GM12865 (cell line): ENCODE measurements around the gene NAT16.
A peak's percentile ranks its signal among the peaks of the same experiment; 100 is the strongest.

Source experiments
- DNase-seq: peaks from one replicate; pipeline ENCODE4 v3.0.0; 2010; ENCODE audit warnings: low read depth
- H3K4me3 ChIP-seq: 2 replicates; pipeline ENCODE4 v1.5.1; 2011; ENCODE audit warnings: mild to moderate bottlenecking, low read depth, low read length, control low read depth
- TF ChIP-seq, protein P1 (sequence below): IDR thresholded peaks from 2 replicates; pipeline ENCODE4 v1.5.1; 2011; ENCODE audit warnings: low read length, control low read depth, low read depth, inconsistent platforms; ENCODE audit not compliant: insufficient read depth; ENCODE audit errors: missing control alignments

Gene NAT16

GRCh38 chr7:101163279-101164070, 16.6 kb downstream of the NAT16 start:
- peak; percentile 68 for DNase-seq
- TF ChIP-seq, protein P1, sequence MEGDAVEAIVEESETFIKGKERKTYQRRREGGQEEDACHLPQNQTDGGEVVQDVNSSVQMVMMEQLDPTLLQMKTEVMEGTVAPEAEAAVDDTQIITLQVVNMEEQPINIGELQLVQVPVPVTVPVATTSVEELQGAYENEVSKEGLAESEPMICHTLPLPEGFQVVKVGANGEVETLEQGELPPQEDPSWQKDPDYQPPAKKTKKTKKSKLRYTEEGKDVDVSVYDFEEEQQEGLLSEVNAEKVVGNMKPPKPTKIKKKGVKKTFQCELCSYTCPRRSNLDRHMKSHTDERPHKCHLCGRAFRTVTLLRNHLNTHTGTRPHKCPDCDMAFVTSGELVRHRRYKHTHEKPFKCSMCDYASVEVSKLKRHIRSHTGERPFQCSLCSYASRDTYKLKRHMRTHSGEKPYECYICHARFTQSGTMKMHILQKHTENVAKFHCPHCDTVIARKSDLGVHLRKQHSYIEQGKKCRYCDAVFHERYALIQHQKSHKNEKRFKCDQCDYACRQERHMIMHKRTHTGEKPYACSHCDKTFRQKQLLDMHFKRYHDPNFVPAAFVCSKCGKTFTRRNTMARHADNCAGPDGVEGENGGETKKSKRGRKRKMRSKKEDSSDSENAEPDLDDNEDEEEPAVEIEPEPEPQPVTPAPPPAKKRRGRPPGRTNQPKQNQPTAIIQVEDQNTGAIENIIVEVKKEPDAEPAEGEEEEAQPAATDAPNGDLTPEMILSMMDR = no peak
- H3K4me3 ChIP-seq = peak overlapping the region; percentile 47

- TF ChIP-seq, protein P1 = no peak
- peak; percentile 79 for DNase-seq
- peak overlapping the region; percentile 47 for H3K4me3 ChIP-seq
Observed at GRCh38 chr7:101162551-101163278, 17.4 kb downstream of the NAT16 start.

- DNase-seq = no peak
Observed at GRCh38 chr7:101161692-101162471, 18.2 kb downstream of the NAT16 start.

GRCh38 chr7:101160910-101161309, 19.2 kb downstream of the NAT16 start:
- no peak overlapping the region for H3K4me3 ChIP-seq
- DNase-seq = no peak
- TF ChIP-seq, protein P1 = no peak

More at GRCh38 chr7:101161692-101162471, 18.2 kb downstream of the NAT16 start:
- peak overlapping the region; percentile 47 for H3K4me3 ChIP-seq
- TF ChIP-seq, protein P1 = no peak

- DNase-seq = no peak
- TF ChIP-seq, protein P1 = no peak
- no peak overlapping the region for H3K4me3 ChIP-seq
Observed at GRCh38 chr7:101159696-101160674, 20.1 kb downstream of the NAT16 start.
